Measurements from ENCODE around the gene OTUB2.

OTUB2 gene

GRCh38 chr14:94026173-94026888 lies at the start of gene OTUB2:
Gene OTUB2 (plus strand): TSS chr14:94026340. CDS start chr14:94026538, 198 bp downstream.
- peak; percentile 92 for DNase-seq

- no peak for DNase-seq
Measured at GRCh38 chr14:93976477-93977057, 49.6 kb upstream of the OTUB2 start, which contains the start of gene ASB2. Gene ASB2 (minus strand): TSS chr14:93976570. CDS start chr14:93964539, 12,031 bp downstream.

- no peak for DNase-seq
Measured at GRCh38 chr14:93977171-93977570, 49.0 kb upstream of the OTUB2 start.

- no peak for DNase-seq
Measured at GRCh38 chr14:93977790-93978581, 48.2 kb upstream of the OTUB2 start.

- no peak for DNase-seq
Measured at GRCh38 chr14:93978735-93979134, 47.4 kb upstream of the OTUB2 start.

GRCh38 chr14:93980456-93981201 lies 45.5 kb upstream of the OTUB2 start:
- DNase-seq: no peak

GRCh38 chr14:93981316-93982229 lies 44.6 kb upstream of the OTUB2 start:
- no peak for DNase-seq

GRCh38 chr14:93982230-93983007 lies 43.7 kb upstream of the OTUB2 start:
- no peak for DNase-seq

- no peak for DNase-seq
Measured at GRCh38 chr14:93984070-93984469, 42.1 kb upstream of the OTUB2 start.

- DNase-seq: no peak
Measured at GRCh38 chr14:93984987-93985410, 41.1 kb upstream of the OTUB2 start.

- DNase-seq: no peak
Measured at GRCh38 chr14:93986955-93987354, 39.2 kb upstream of the OTUB2 start.

- no peak for DNase-seq
Measured at GRCh38 chr14:93987376-93987775, 38.8 kb upstream of the OTUB2 start.

GRCh38 chr14:93987815-93988476 lies 38.2 kb upstream of the OTUB2 start:
- no peak for DNase-seq

- no peak for DNase-seq
Measured at GRCh38 chr14:93989939-93990338, 36.2 kb upstream of the OTUB2 start.

- no peak for DNase-seq
Measured at GRCh38 chr14:93991212-93991611, 34.9 kb upstream of the OTUB2 start.

- no peak for DNase-seq
Measured at GRCh38 chr14:93991649-93992048, 34.5 kb upstream of the OTUB2 start.

GRCh38 chr14:93993382-93993781 lies 32.8 kb upstream of the OTUB2 start:
- DNase-seq: no peak

GRCh38 chr14:93994919-93995682 lies 31.0 kb upstream of the OTUB2 start:
- no peak for DNase-seq

GRCh38 chr14:93996130-93996695 lies 29.9 kb upstream of the OTUB2 start:
- no peak for DNase-seq
